ENCODE results near the gene C1orf115.

Gene C1orf115

GRCh38 chr1:220690140-220691052 is at the start of gene C1orf115:
TSS of gene C1orf115 (plus strand) at chr1:220690363. CDS start at chr1:220690403, 40 bp downstream.
- Histone ChIP-seq H3K4me1 (ENCODE audit: insufficient read depth, low read length) (no peaks in the 10 kb centered on the region; the same call in 1 of the 2 replicates), H3K36me3 (ENCODE audit: insufficient read depth, low read length) (no peaks in the 10 kb centered on the region), H3K9me3 (ENCODE audit: control insufficient read depth, insufficient read depth, low read length) (no peaks in the 10 kb centered on the region), H3K9ac (ENCODE audit: low read depth, low read length) (peak within 1 kb of the TSS; percentile 78)

- peaks cover 7% of the 10 kb centered on the region for H3K36me3 ChIP-seq (ENCODE audit: insufficient read depth, low read length)
- no peaks in the 10 kb centered on the region for H3K9me3 ChIP-seq (ENCODE audit: control insufficient read depth, insufficient read depth, low read length)
- no peaks in the 10 kb centered on the region for H3K4me1 ChIP-seq (ENCODE audit: insufficient read depth, low read length)
- no peak overlapping the region for H3K9ac ChIP-seq (ENCODE audit: low read depth, low read length)
Measured at GRCh38 chr1:220642285-220642684, 47.9 kb upstream of the C1orf115 start.

DNA sequence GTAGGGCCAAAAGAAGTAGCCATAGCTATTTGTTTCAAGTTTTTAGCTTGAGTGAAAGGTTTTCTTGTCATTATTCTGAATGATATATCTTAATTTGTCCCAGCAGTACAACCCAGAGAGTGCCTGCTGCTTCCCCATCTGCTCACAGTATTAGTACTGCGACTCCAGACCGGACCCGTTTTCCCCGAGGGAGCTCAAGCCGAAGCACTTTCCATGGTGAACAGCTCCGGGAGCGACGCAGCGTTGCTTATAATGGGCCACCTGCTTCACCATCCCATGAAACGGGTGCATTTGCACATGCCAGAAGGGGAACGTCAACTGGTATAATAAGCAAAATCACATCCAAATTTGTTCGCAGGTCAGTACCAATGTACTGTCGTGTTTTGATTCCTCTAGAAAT is 37.2 kb upstream of the C1orf115 start:
- Histone ChIP-seq H3K9me3 (ENCODE audit: control insufficient read depth, insufficient read depth, low read length) (no peaks in the 10 kb centered on the region), H3K9ac (ENCODE audit: low read depth, low read length) (no peak overlapping the region), H3K4me1 (ENCODE audit: insufficient read depth, low read length) (no peaks in the 10 kb centered on the region), H3K36me3 (ENCODE audit: insufficient read depth, low read length) (peaks cover 12% of the 10 kb centered on the region)

DNA sequence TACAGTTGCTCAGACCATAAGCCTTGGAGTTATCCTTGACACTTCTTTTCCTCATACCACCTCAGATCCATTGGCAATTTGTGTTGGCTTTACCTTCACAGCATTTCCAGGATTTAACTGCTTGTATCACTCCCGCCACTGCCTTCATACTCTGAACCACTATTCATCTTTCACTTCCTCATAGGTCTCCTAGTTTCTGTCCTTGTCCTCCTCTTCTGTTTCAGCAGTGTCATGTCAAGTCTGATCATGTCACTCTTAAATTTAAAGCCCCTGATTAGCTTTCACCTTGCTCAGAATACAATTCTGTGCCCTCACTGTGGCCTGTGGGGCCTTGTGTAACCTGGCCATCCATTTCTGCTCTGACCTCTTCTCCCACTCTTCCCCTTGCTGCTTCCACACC is 34.7 kb upstream of the C1orf115 start:
- Histone ChIP-seq H3K9ac (ENCODE audit: low read depth, low read length) (no peak overlapping the region), H3K36me3 (ENCODE audit: insufficient read depth, low read length) (peaks cover 12% of the 10 kb centered on the region; the same call in 1 of the 2 replicates), H3K4me1 (ENCODE audit: insufficient read depth, low read length) (no peaks in the 10 kb centered on the region), H3K9me3 (ENCODE audit: control insufficient read depth, insufficient read depth, low read length) (no peaks in the 10 kb centered on the region)

- Histone ChIP-seq H3K36me3 (ENCODE audit: insufficient read depth, low read length) (peaks cover 12% of the 10 kb centered on the region; the same call in 1 of the 2 replicates), H3K9ac (ENCODE audit: low read depth, low read length) (no peak overlapping the region), H3K9me3 (ENCODE audit: control insufficient read depth, insufficient read depth, low read length) (no peaks in the 10 kb centered on the region), H3K4me1 (ENCODE audit: insufficient read depth, low read length) (no peaks in the 10 kb centered on the region)
Measured at GRCh38 chr1:220655961-220656740, 34.0 kb upstream of the C1orf115 start.

DNA sequence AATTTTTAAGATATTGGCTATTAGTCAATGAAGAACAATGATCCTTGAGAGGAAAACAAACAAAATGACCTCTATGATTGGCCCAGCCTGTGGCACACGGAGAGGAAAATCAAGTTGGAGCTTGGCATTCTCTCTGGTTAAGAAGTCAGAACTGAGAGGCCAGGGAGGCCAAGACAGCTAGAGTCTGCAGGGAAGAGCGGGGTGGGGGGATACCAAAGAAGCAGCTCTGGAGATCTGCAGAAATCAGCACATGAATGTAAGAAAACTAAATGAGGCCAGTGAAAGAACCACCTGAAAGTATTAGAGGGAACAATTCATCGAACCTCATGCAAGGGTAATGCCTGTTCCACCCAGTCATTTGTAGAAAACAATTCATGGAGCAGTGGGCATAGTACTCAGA is 23.8 kb upstream of the C1orf115 start:
- no peaks in the 10 kb centered on the region for H3K4me1 ChIP-seq (ENCODE audit: insufficient read depth, low read length)
- H3K9me3 ChIP-seq (ENCODE audit: control insufficient read depth, insufficient read depth, low read length), result peaks cover 4% of the 10 kb centered on the region; the same call in 1 of the 2 replicates
- no peak overlapping the region for H3K9ac ChIP-seq (ENCODE audit: low read depth, low read length)
- H3K36me3 ChIP-seq (ENCODE audit: insufficient read depth, low read length), result peaks cover 3% of the 10 kb centered on the region; the same call in 1 of the 2 replicates

DNA sequence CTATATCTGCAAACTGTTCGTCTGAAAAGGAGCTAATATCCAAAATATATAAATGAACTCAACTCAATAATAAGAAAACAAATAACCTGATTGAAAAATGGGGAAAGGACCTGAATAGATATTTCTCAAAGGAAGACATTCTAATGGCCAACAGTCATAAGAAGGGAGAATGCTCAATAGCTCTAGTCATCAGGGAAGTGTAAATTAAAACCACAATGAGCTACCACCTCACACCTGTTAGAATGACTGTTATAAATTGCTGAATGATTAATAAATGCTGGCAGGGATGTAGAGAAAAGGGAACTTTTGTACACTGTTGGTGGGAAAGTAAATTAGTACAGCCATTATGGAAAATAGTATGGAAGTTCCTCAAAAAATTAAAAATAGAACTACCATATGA is 21.2 kb upstream of the C1orf115 start:
- no peaks in the 10 kb centered on the region for H3K36me3 ChIP-seq (ENCODE audit: insufficient read depth, low read length)
- no peak overlapping the region for H3K9ac ChIP-seq (ENCODE audit: low read depth, low read length)
- H3K4me1 ChIP-seq (ENCODE audit: insufficient read depth, low read length), result no peaks in the 10 kb centered on the region
- H3K9me3 ChIP-seq (ENCODE audit: control insufficient read depth, insufficient read depth, low read length), result peaks cover 4% of the 10 kb centered on the region; the same call in 1 of the 2 replicates

GRCh38 chr1:220670365-220670764 is 19.8 kb upstream of the C1orf115 start:
- Histone ChIP-seq H3K4me1 (ENCODE audit: insufficient read depth, low read length) (no peaks in the 10 kb centered on the region), H3K9ac (ENCODE audit: low read depth, low read length) (no peak overlapping the region), H3K9me3 (ENCODE audit: control insufficient read depth, insufficient read depth, low read length) (peaks cover 4% of the 10 kb centered on the region; the same call in 1 of the 2 replicates), H3K36me3 (ENCODE audit: insufficient read depth, low read length) (no peaks in the 10 kb centered on the region)

DNA sequence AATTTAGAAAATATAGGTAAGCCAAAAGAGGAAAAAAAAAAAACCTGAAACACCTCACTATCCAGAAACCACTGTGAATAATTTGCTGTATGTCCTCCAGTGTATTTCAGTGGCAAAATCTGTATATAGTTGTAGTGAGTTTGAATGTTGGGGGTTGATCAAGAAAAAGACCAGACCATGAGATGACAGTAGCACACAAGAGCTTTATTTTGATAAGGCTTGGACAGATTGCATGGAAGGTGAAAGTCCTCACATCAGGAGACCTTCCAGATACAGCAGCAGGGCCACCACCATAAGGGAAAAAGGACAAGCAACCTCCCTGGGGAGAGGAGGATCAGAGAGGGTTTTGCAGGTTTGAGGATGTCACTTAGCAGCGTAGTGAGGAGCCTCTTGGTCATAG is 16.2 kb upstream of the C1orf115 start:
- Histone ChIP-seq H3K9me3 (ENCODE audit: control insufficient read depth, insufficient read depth, low read length) (peaks cover 4% of the 10 kb centered on the region; the same call in 1 of the 2 replicates), H3K9ac (ENCODE audit: low read depth, low read length) (no peak overlapping the region), H3K36me3 (ENCODE audit: insufficient read depth, low read length) (no peaks in the 10 kb centered on the region), H3K4me1 (ENCODE audit: insufficient read depth, low read length) (no peaks in the 10 kb centered on the region)

- H3K36me3 ChIP-seq (ENCODE audit: insufficient read depth, low read length), result no peaks in the 10 kb centered on the region
- no peaks in the 10 kb centered on the region for H3K9me3 ChIP-seq (ENCODE audit: control insufficient read depth, insufficient read depth, low read length)
- no peaks in the 10 kb centered on the region for H3K4me1 ChIP-seq (ENCODE audit: insufficient read depth, low read length)
- no peak overlapping the region for H3K9ac ChIP-seq (ENCODE audit: low read depth, low read length)
Measured at GRCh38 chr1:220677251-220677650, 12.9 kb upstream of the C1orf115 start.

DNA sequence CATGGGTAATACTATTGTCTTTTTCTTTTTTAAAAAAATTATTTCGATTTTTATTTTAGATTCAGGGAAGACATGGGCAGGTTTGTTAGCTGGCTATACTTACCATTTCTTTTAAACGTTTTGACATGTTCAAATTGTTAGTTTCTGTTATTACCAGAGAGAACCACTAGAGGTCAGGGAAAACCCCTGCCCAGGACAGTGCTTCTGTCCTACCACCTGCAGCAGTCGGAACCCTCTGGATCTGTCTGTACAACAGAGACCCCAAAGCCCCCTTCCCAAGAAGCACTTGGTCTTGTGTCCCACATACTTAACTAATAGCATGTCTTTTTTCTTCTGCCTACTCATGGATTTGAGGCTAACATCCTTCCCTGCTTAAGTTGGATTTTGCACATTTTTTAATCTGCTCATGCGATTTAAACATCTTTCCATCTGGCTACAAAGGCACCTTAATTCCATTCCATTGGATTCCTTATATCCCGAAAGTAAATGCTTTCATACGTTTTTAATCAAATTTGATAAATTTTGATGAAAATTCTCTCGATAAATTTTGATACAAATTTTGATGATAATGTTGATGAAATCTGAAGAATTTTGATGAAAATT is 10.0 kb upstream of the C1orf115 start:
- no peaks in the 10 kb centered on the region for H3K36me3 ChIP-seq (ENCODE audit: insufficient read depth, low read length)
- H3K9ac ChIP-seq (ENCODE audit: low read depth, low read length), result no peak overlapping the region
- H3K9me3 ChIP-seq (ENCODE audit: control insufficient read depth, insufficient read depth, low read length), result no peaks in the 10 kb centered on the region
- H3K4me1 ChIP-seq (ENCODE audit: insufficient read depth, low read length), result no peaks in the 10 kb centered on the region

DNA sequence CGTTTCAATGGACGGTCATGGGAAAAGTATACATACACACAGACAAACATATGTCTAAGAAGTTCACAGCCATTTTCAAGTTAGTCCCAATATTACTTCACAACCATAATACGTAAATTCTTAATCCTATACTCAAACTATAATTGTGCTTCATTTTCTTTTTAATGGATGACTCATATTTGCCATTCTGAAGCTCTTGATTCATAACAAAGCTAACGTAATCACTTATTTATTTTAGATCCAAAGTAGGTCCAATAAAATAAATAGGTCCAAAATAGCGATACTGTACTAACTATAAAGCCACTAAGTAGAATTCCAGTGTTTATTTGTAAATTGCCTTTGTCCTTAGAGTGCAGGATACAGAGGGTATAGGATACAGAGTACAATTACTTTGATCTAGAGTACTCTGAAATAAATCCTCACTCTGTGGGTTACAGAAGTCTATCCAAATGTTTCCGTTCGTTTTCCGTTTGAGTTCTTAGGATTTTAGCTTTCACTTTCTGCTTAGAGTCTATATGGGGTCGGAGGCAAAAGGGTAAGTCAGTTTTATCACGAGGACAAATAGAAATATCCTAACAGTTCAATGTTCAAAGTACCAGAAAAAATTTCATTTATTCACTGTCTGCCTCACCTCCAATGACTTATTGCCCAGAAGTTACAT is 8.8 kb upstream of the C1orf115 start:
- H3K9ac ChIP-seq (ENCODE audit: low read depth, low read length), result no peak overlapping the region

DNA sequence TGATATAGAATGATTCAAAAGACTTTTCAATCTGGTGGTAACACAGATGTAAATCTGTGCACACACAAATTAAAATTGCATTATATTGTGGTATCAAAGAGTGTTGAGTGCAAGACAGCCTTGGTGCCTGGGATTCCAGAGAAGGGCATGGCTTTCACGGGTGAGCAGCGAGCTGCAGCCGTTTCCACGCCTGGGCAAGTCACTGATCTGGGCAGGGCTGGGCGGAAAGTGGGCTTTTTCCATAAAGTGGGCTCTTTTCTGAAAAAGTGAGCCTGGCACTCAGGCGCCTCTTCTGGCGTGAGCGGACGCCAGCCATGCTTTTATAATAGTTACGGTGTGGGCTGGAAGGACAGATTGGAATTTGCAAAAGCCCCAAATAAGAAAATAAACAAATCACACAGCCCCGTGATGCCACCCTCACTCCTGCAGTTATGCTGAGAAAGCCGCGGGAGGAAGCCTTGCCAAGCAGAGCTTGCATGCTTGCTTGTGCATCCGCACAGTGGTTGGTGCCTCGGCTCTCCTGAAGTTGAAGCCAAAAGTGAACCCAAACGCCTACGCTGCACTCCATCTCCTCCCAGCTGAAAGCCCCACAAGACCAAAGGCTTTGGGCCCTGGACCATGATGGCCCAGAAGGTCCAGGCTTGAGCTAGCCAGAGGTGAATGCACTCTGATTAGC is 7.1 kb upstream of the C1orf115 start:
- Histone ChIP-seq H3K4me1 (ENCODE audit: insufficient read depth, low read length) (no peaks in the 10 kb centered on the region), H3K9me3 (ENCODE audit: control insufficient read depth, insufficient read depth, low read length) (no peaks in the 10 kb centered on the region), H3K9ac (ENCODE audit: low read depth, low read length) (no peak overlapping the region), H3K36me3 (ENCODE audit: insufficient read depth, low read length) (no peaks in the 10 kb centered on the region)

More for the DNA sequence above, 8.8 kb upstream of the C1orf115 start:
- Histone ChIP-seq H3K4me1 (ENCODE audit: insufficient read depth, low read length) (no peaks in the 10 kb centered on the region), H3K9me3 (ENCODE audit: control insufficient read depth, insufficient read depth, low read length) (no peaks in the 10 kb centered on the region), H3K36me3 (ENCODE audit: insufficient read depth, low read length) (no peaks in the 10 kb centered on the region)
